Smooth muscle cell (in vitro differentiated cells): ENCODE results near the gene CLEC4M. TPM values are rescaled to one million over a fixed set of nuclear protein-coding genes. Genes with fewer than 3 reads are reported as not detected.

Source experiments
- DNase-seq: peaks from one replicate; lab custom pipeline; 2025; ENCODE audit not compliant: unreplicated experiment; lab: John Stamatoyannopoulos, UW
- H2AFZ ChIP-seq: fragments of 200-600 bp; sonication (generic); 2 replicates; pipeline ENCODE4 v1.6.0; 2016; ENCODE audit warnings: antibody characterized with exemption, low read depth, mild to moderate bottlenecking
- H3F3A ChIP-seq: fragments of 200-600 bp; sonication (generic); 2 replicates; pipeline ENCODE4 v1.6.0; 2017; ENCODE audit warnings: antibody characterized with exemption, low read depth
- H3K27ac ChIP-seq: fragments of 200-600 bp; sonication (generic); 2 replicates; pipeline ENCODE4 v1.5.1; 2016; ENCODE audit warnings: low read depth, mild to moderate bottlenecking
- H3K27me3 ChIP-seq: fragments of 200-600 bp; sonication (generic); 2 replicates; pipeline ENCODE4 v1.6.1; 2016; ENCODE audit warnings: low read depth, mild to moderate bottlenecking
- H3K36me3 ChIP-seq: fragments of 200-600 bp; sonication (generic); 2 replicates; pipeline ENCODE4 v1.5.1; 2016; ENCODE audit warnings: low read depth
- H3K4me1 ChIP-seq: fragments of 200-600 bp; sonication (generic); 2 replicates; pipeline ENCODE4 v1.5.1; 2016; ENCODE audit warnings: low read depth
- H3K4me2 ChIP-seq: fragments of 200-600 bp; sonication (generic); 2 replicates; pipeline ENCODE4 v1.6.0; 2016; ENCODE audit warnings: mild to moderate bottlenecking
- H3K4me3 ChIP-seq: fragments of 200-600 bp; sonication (generic); 2 replicates; pipeline ENCODE4 v1.5.1; 2016; ENCODE audit warnings: mild to moderate bottlenecking
- H3K79me2 ChIP-seq: fragments of 200-600 bp; sonication (generic); 2 replicates; pipeline ENCODE4 v1.6.0; 2016; ENCODE audit warnings: low read depth, mild to moderate bottlenecking
- H3K9ac ChIP-seq: fragments of 200-600 bp; sonication (generic); 2 replicates; pipeline ENCODE4 v1.6.0; 2016; ENCODE audit warnings: low read depth
- H3K9me3 ChIP-seq: fragments of 200-600 bp; sonication (generic); replicated peaks from 2 replicates; pipeline ENCODE4 v1.5.1; 2016; ENCODE audit warnings: low read depth
- H4K20me1 ChIP-seq: fragments of 200-600 bp; sonication (generic); 2 replicates; pipeline ENCODE4 v1.6.0; 2016; ENCODE audit warnings: low read depth
- CTCF ChIP-seq: fragments of 200-600 bp; sonication (generic); IDR thresholded peaks from 2 replicates; pipeline ENCODE4 v1.5.1; 2017; ENCODE audit warnings: borderline replicate concordance, mild to moderate bottlenecking, antibody characterized with exemption; ENCODE audit not compliant: insufficient read depth, poor library complexity, severe bottlenecking
- WGBS: methylation state at CpG from one replicate; pipeline ENCODE4 v1.1.7; 2016; ENCODE audit warnings: low lambda C conversion rate; 5-methylcytosine and 5-hydroxymethylcytosine counted together
- polyA plus RNA-seq: library from polyadenylated mRNA; unstranded; fragments of >200 nt; fragmentation: Nextera tagmentation; extraction: Ambion mirVana; gene quantifications from 2 replicates; pipeline ENCODE4 v1.2.1, GENCODE V29; 2016
- total RNA-seq: library from RNA; depleted of rRNA; stranded (reverse); fragments of >200 nt; gene quantifications from 2 replicates; pipeline ENCODE4 v1.2.3, GENCODE V29; 2014

Gene CLEC4M
- total and polyA plus RNA-seq, 2 experiments from 2014 or later: not detected

GRCh38 chr19:7779631-7780486 lies 16.8 kb downstream of the CLEC4M start:
- no peaks in the 10 kb centered on the region for H3K4me1 ChIP-seq
- H3K36me3 ChIP-seq: no peaks in the 10 kb centered on the region
- no peaks in the 10 kb centered on the region for H3K9me3 ChIP-seq
- no peak overlapping the region for H3K4me2 ChIP-seq
- H3F3A ChIP-seq: peaks cover 3% of the 10 kb centered on the region
- no peak overlapping the region for H3K27ac ChIP-seq
- 82% methylated on average over 26 of the region's 26 CpGs for WGBS
- H4K20me1 ChIP-seq: no peaks in the 10 kb centered on the region
- peaks cover 18% of the 10 kb centered on the region for H3K27me3 ChIP-seq
- no peak overlapping the region for H2AFZ ChIP-seq
- no peak for DNase-seq
- TF ChIP-seq CTCF: no peak
- no peaks in the 10 kb centered on the region for H3K79me2 ChIP-seq
- no peak overlapping the region for H3K9ac ChIP-seq
- H3K4me3 ChIP-seq: no peak overlapping the region

GRCh38 chr19:7781157-7781556 lies 18.1 kb downstream of the CLEC4M start:
- Histone ChIP-seq H3K9me3 (no peaks in the 10 kb centered on the region), H4K20me1 (no peaks in the 10 kb centered on the region), H3K79me2 (no peaks in the 10 kb centered on the region), H3K4me3 (no peak overlapping the region), H3K9ac (no peak overlapping the region), H3K27ac (no peak overlapping the region), H2AFZ (no peak overlapping the region), H3K4me2 (no peak overlapping the region), H3F3A (peaks cover 3% of the 10 kb centered on the region), H3K27me3 (peaks cover 14% of the 10 kb centered on the region), H3K4me1 (no peaks in the 10 kb centered on the region), H3K36me3 (no peaks in the 10 kb centered on the region)
- no peak for TF ChIP-seq CTCF
- no peak for DNase-seq
- WGBS: 56% methylated on average over 12 of the region's 12 CpGs

DNA sequence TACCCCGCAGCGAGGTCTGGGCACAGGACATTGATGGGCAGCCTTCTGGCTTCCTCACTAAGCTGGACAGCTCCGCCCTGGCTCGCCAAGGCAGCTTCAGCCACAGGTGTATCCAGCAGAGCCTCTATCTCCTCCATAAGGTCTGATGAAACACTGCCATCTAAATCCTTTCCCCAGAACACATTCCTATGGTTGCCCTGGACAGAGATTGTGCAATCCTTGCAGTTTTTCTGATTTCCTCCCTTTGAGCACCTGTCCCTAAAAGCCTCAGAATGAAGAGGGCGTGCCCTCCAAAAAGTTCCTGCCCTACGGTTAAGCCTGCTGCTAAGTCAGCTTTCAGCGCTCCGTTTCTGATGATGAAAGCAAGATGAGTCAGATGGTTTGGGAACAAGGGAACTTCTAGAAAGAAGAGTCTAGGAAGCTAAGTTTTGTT lies 21.0 kb downstream of the CLEC4M start:
- Histone ChIP-seq H3F3A (peaks cover 3% of the 10 kb centered on the region), H3K27ac (no peak overlapping the region), H4K20me1 (no peaks in the 10 kb centered on the region), H3K4me1 (no peaks in the 10 kb centered on the region), H3K27me3 (peaks cover 32% of the 10 kb centered on the region), H3K79me2 (no peaks in the 10 kb centered on the region), H3K4me3 (no peak overlapping the region), H3K9me3 (no peaks in the 10 kb centered on the region), H3K4me2 (no peak overlapping the region), H3K9ac (no peak overlapping the region), H2AFZ (no peak overlapping the region), H3K36me3 (no peaks in the 10 kb centered on the region)
- DNase-seq: no peak
- 21% methylated on average over 8 of the region's 8 CpGs for WGBS
- no peak for TF ChIP-seq CTCF

GRCh38 chr19:7784856-7785255 lies 21.8 kb downstream of the CLEC4M start:
- no peak for DNase-seq
- H3K27me3 ChIP-seq: peaks cover 40% of the 10 kb centered on the region
- no peak overlapping the region for H3K9ac ChIP-seq
- TF ChIP-seq CTCF: no peak
- H3K9me3 ChIP-seq: no peaks in the 10 kb centered on the region
- H3K79me2 ChIP-seq: no peaks in the 10 kb centered on the region
- no peak overlapping the region for H3K4me2 ChIP-seq
- no peak overlapping the region for H3K4me3 ChIP-seq
- H3K4me1 ChIP-seq: no peaks in the 10 kb centered on the region
- H3F3A ChIP-seq: peaks cover 3% of the 10 kb centered on the region
- H3K36me3 ChIP-seq: no peaks in the 10 kb centered on the region
- no peaks in the 10 kb centered on the region for H4K20me1 ChIP-seq
- no peak overlapping the region for H2AFZ ChIP-seq
- H3K27ac ChIP-seq: no peak overlapping the region
